GM23338 (cell line): Measurements from ENCODE around the gene OSCAR. TPM values are rescaled to one million over a fixed set of nuclear protein-coding genes. Genes with fewer than 3 reads are reported as not detected.
A peak's percentile ranks its signal among the peaks of the same experiment; 100 is the strongest.
"Not testable (repeated sequence)": the region's sequence is repeated elsewhere in the genome, so short reads cannot be mapped to it uniquely, and the experiment has no call there.

Source experiments
- ATAC-seq: fragments of 200-7000 bp; cut with Tn5 transposase; 3 replicates; pipeline ENCODE4 v1.9.1; 2020
- DNase-seq: peaks from one replicate; pipeline ENCODE4 v3.0.0-alpha.2; 2015; ENCODE audit warnings: low spot score
- H2AFZ ChIP-seq: fragments of 200-600 bp; sonication (generic); 2 replicates; pipeline ENCODE4 v1.8.0; 2016; ENCODE audit warnings: antibody characterized with exemption, mild to moderate bottlenecking, moderate library complexity
- H3F3A ChIP-seq: fragments of 200-600 bp; sonication (generic); replicated peaks from 2 replicates; pipeline ENCODE4 v1.8.0; 2017; ENCODE audit warnings: antibody characterized with exemption, mixed run types, low read depth
- H3K27ac ChIP-seq: fragments of 200-600 bp; sonication (generic); 2 replicates; pipeline ENCODE4 v1.6.1; 2016; ENCODE audit warnings: low read depth
- H3K27me3 ChIP-seq: fragments of 200-600 bp; sonication (generic); 2 replicates; pipeline ENCODE4 v1.8.0; 2016; ENCODE audit warnings: mild to moderate bottlenecking, mixed run types, moderate library complexity; ENCODE audit not compliant: insufficient read depth
- H3K36me3 ChIP-seq: fragments of 200-600 bp; sonication (generic); 2 replicates; pipeline ENCODE4 v1.8.0; 2016; ENCODE audit warnings: mild to moderate bottlenecking; ENCODE audit not compliant: insufficient read depth
- H3K4me1 ChIP-seq: fragments of 200-600 bp; sonication (generic); 2 replicates; pipeline ENCODE4 v1.8.0; 2016; ENCODE audit warnings: mild to moderate bottlenecking, moderate library complexity; ENCODE audit not compliant: insufficient read depth
- H3K4me2 ChIP-seq: fragments of 200-600 bp; sonication (generic); 2 replicates; pipeline ENCODE4 v1.7.1; 2017; ENCODE audit warnings: mixed run types
- H3K4me3 ChIP-seq: fragments of 200-600 bp; sonication (generic); 2 replicates; pipeline ENCODE4 v1.6.1; 2016; ENCODE audit warnings: mixed run types
- H3K79me2 ChIP-seq: fragments of 200-600 bp; sonication (generic); replicated peaks from 2 replicates; pipeline ENCODE4 v1.8.0; 2017; ENCODE audit warnings: mild to moderate bottlenecking; ENCODE audit not compliant: insufficient read depth
- H3K9me2 ChIP-seq: fragments of 200-600 bp; sonication (generic); 2 replicates; pipeline ENCODE4 v1.8.0; 2017; ENCODE audit not compliant: insufficient read depth
- H4K20me1 ChIP-seq: fragments of 200-600 bp; sonication (generic); replicated peaks from 2 replicates; pipeline ENCODE4 v1.8.0; 2017; ENCODE audit warnings: mild to moderate bottlenecking; ENCODE audit not compliant: insufficient read depth
- H3K27ac Mint-ChIP-seq: 2 replicates; pipeline ENCODE4 v1.8.0; 2020; ENCODE audit warnings: inconsistent platforms, mild to moderate bottlenecking, moderate library complexity, mixed read lengths
- H3K27me3 Mint-ChIP-seq: 3 replicates; pipeline ENCODE4 v1.8.0; 2022; ENCODE audit warnings: low read depth, mild to moderate bottlenecking, moderate library complexity, mixed read lengths, inconsistent platforms; ENCODE audit not compliant: insufficient read depth, poor library complexity
- H3K36me3 Mint-ChIP-seq: 3 replicates; pipeline ENCODE4 v1.8.0; 2021; ENCODE audit warnings: low read depth, mild to moderate bottlenecking, inconsistent platforms, moderate library complexity, mixed read lengths
- H3K4me1 Mint-ChIP-seq: 3 replicates; pipeline ENCODE4 v1.8.0; 2020; ENCODE audit warnings: mild to moderate bottlenecking, inconsistent platforms, mixed read lengths
- H3K4me3 Mint-ChIP-seq: 3 replicates; pipeline ENCODE4 v1.8.0; 2021; ENCODE audit warnings: moderate library complexity, mild to moderate bottlenecking, inconsistent platforms, mixed read lengths
- H3K9me3 Mint-ChIP-seq: 3 replicates; pipeline ENCODE4 v1.8.0; 2020; ENCODE audit warnings: moderate library complexity, mild to moderate bottlenecking, inconsistent platforms, mixed read lengths
- CREB1 ChIP-seq: fragments of 250-450 bp; sonication (Bioruptor Pico); IDR thresholded peaks from 2 replicates; pipeline ENCODE4 v1.5.0; 2020; ENCODE audit warnings: low read depth, mild to moderate bottlenecking, moderate library complexity
- EZH2 ChIP-seq: fragments of 200-600 bp; sonication (generic); IDR thresholded peaks from one replicate; pipeline ENCODE4 v1.8.0; 2017; ENCODE audit warnings: antibody characterized with exemption, mild to moderate bottlenecking, low read depth; ENCODE audit not compliant: unreplicated experiment
- JUNB ChIP-seq: IDR thresholded peaks from one replicate; pipeline ENCODE4 v1.6.1; 2016; ENCODE audit warnings: antibody characterized with exemption; ENCODE audit not compliant: unreplicated experiment
- POLR2AphosphoS5 ChIP-seq: IDR thresholded peaks from 2 replicates; pipeline ENCODE4 v1.6.1; 2016; ENCODE audit warnings: antibody characterized with exemption, low read depth
- STAT1 ChIP-seq: IDR thresholded peaks from one replicate; pipeline ENCODE4 v1.6.1; 2016; ENCODE audit warnings: antibody characterized with exemption; ENCODE audit not compliant: unreplicated experiment
- ZNF114 ChIP-seq: fragments of 250-450 bp; sonication (Bioruptor Pico); IDR thresholded peaks from 2 replicates; pipeline ENCODE4 v1.5.0; 2020; ENCODE audit warnings: mild to moderate bottlenecking, moderate library complexity
- ZNF331 ChIP-seq: fragments of 250-450 bp; sonication (Bioruptor Pico); IDR thresholded peaks from 2 replicates; pipeline ENCODE4 v1.5.0; 2020; ENCODE audit warnings: low read depth, mild to moderate bottlenecking, moderate library complexity
- polyA plus RNA-seq: library from polyadenylated mRNA; unstranded; fragments of >200 nt; fragmentation: Nextera tagmentation; extraction: Ambion mirVana; gene quantifications from 2 replicates; pipeline ENCODE4 v1.2.1, GENCODE V29; 2016
- total RNA-seq: library from RNA; depleted of rRNA; stranded (reverse); fragments of >200 nt; shearing (Covaris generic); gene quantifications from 2 replicates; pipeline ENCODE4 v1.2.3, GENCODE V29; 2014
- TF ChIP-seq, protein P1 (sequence below): IDR thresholded peaks from 2 replicates; pipeline ENCODE4 v1.6.1; 2016; ENCODE audit warnings: antibody characterized with exemption
- TF ChIP-seq, protein P2 (sequence below), 2 experiments: fragments of 200-600 bp in 1 of 2; sonication (generic) in 1 of 2; conservative IDR thresholded peaks; 2 replicates each; pipeline versions ENCODE4 v1.5.1 to v1.6.1; 2016 to 2017; ENCODE audit warnings: antibody characterized with exemption in 2 of 2, low read depth in 2 of 2, mild to moderate bottlenecking in 2 of 2, moderate library complexity in 1 of 2

Gene OSCAR
- total and polyA plus RNA-seq, 2 experiments from 2014 or later, result 0.31 to 1.6 TPM

DNA sequence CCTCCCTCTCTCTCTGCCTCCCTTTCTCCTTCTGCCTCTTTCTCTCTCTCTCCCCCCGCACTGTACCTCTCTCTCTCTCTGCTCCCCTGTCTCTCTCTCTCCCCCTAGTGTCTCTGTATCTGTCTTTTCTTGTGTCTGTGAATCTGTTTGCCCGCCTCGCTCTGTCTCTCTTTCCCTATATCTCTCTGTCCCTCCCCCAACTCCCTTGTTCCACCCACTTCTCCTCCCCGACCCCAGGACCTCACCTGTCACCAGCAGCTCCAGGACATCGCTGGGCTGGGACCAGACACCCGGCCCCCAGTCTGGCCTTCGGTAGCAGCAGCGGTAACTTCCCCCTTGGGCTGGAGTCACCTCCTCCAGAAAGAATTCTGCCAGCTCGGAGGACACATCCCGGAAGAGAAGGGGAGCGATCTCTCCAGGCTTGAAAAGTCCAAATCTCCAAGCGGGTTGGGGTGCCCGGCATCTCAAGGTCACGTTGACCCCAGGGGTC lies 3.9 kb downstream of the OSCAR start:
- peaks cover 4% of the 10 kb centered on the region for H3K4me1 Mint-ChIP-seq
- H3K9me3 Mint-ChIP-seq, result peaks cover 10% of the 10 kb centered on the region
- H3K9me2 ChIP-seq, result no peaks in the 10 kb centered on the region
- no peaks in the 10 kb centered on the region for H4K20me1 ChIP-seq
- no peaks in the 10 kb centered on the region for H3K36me3 ChIP-seq
- H3K27me3 ChIP-seq, result peaks cover 41% of the 10 kb centered on the region
- TF ChIP-seq JUNB (no peak), STAT1 (no peak), ZNF114 (CRISPR knock-in tag) (no peak), CREB1 (CRISPR knock-in tag) (no peak), ZNF331 (CRISPR knock-in tag) (no peak), POLR2AphosphoS5 (no peak), EZH2 (peak; percentile 26)
- TF ChIP-seq, protein P1, sequence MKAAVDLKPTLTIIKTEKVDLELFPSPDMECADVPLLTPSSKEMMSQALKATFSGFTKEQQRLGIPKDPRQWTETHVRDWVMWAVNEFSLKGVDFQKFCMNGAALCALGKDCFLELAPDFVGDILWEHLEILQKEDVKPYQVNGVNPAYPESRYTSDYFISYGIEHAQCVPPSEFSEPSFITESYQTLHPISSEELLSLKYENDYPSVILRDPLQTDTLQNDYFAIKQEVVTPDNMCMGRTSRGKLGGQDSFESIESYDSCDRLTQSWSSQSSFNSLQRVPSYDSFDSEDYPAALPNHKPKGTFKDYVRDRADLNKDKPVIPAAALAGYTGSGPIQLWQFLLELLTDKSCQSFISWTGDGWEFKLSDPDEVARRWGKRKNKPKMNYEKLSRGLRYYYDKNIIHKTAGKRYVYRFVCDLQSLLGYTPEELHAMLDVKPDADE, result no peak
- TF ChIP-seq, protein P2, sequence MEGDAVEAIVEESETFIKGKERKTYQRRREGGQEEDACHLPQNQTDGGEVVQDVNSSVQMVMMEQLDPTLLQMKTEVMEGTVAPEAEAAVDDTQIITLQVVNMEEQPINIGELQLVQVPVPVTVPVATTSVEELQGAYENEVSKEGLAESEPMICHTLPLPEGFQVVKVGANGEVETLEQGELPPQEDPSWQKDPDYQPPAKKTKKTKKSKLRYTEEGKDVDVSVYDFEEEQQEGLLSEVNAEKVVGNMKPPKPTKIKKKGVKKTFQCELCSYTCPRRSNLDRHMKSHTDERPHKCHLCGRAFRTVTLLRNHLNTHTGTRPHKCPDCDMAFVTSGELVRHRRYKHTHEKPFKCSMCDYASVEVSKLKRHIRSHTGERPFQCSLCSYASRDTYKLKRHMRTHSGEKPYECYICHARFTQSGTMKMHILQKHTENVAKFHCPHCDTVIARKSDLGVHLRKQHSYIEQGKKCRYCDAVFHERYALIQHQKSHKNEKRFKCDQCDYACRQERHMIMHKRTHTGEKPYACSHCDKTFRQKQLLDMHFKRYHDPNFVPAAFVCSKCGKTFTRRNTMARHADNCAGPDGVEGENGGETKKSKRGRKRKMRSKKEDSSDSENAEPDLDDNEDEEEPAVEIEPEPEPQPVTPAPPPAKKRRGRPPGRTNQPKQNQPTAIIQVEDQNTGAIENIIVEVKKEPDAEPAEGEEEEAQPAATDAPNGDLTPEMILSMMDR (conservative IDR thresholded peaks at IDR 0.05; ENCODE audit: low read depth in 2 of 2), result peak; percentile 21 to 53; a peak in 3 of 4 replicates
- ATAC-seq (peak; percentile 61), DNase-seq (peak; percentile 62)
- peaks cover 36% of the 10 kb centered on the region for H3K27me3 Mint-ChIP-seq
- H3F3A ChIP-seq, result peaks cover 9% of the 10 kb centered on the region; the same call in 1 of the 2 replicates
- peaks cover 7% of the 10 kb centered on the region; the same call in 1 of the 3 replicates for H3K36me3 Mint-ChIP-seq
- H3K4me1 ChIP-seq, result peaks cover 6% of the 10 kb centered on the region; the same call in 1 of the 2 replicates
- H3K4me3 Mint-ChIP-seq, result peak overlapping the region; percentile 75
- H3K27ac ChIP-seq, result no peak overlapping the region
- H3K4me3 ChIP-seq, result peak overlapping the region; percentile 76
- no peak overlapping the region for H3K27ac Mint-ChIP-seq
- peak overlapping the region; percentile 94 for H3K4me2 ChIP-seq
- peak overlapping the region; percentile 94 for H2AFZ ChIP-seq
- no peaks in the 10 kb centered on the region for H3K79me2 ChIP-seq

DNA sequence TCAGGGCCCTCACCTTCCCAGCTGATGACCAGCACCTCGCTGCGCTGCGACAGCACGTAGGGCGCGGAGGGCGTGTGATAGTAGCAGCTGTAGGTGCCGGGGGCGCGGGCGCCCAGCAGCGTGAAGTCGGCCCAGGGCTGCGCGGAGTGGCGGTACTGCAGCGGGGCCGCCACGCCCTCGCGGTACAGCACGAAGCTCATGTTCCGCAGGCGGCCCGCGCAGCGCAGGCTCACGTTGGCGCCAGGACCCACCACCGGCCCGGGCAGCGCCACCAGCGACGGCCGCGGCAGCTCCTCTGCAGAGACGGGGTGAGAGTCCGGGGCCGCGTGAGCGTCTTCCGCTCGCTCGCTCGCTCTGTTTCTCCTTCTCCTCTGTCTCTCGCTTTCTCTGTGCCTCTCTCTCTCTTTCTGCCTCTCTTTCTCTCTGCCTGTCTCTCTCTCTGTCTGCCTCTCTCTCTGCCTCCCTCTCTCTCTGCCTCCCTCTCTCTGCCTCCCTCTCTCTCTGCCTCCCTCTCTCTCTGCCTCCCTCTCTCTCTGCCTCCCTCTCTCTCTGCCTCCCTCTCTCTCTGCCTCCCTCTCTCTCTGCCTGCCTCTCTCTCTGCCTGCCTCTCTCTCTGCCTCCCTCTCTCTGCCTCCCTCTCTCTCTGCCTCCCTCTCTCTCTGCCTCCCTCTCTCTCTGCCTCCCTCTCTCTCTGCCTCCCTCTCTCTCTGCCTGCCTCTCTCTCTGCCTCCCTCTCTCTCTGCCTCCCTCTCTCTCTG lies 4.6 kb downstream of the OSCAR start:
- H3K27me3 Mint-ChIP-seq, result peaks cover 36% of the 10 kb centered on the region

More for the DNA sequence above, 4.6 kb downstream of the OSCAR start:
- peaks cover 10% of the 10 kb centered on the region for H3K9me3 Mint-ChIP-seq
- not testable (repeated sequence) for H3K4me1 ChIP-seq, H3K79me2 ChIP-seq, H3F3A ChIP-seq, H3K36me3 ChIP-seq, H3K36me3 Mint-ChIP-seq, H3K27ac Mint-ChIP-seq, H4K20me1 ChIP-seq, H3K9me2 ChIP-seq, H3K27ac ChIP-seq, H3K4me1 Mint-ChIP-seq
- Histone ChIP-seq H3K27me3 (peaks cover 41% of the 10 kb centered on the region), H2AFZ (peak overlapping the region; percentile 66; the same call in 1 of the 2 replicates), H3K4me3 (peak overlapping the region; percentile 76), H3K4me2 (peak overlapping the region; percentile 94)
- ATAC-seq (peak; percentile 88), DNase-seq (peak; percentile 66)
- H3K4me3 Mint-ChIP-seq, result peak overlapping the region; percentile 75
- TF ChIP-seq, protein P2 (conservative IDR thresholded peaks at IDR 0.05; ENCODE audit: low read depth in 2 of 2), result 0 out of 4 replicates have a peak, but pooled peaks of 1 of the 2 experiments have one; percentile 8
